Right lung (tissue), 5 donors: ENCODE data around the gene HIBCH. TPM values are rescaled to one million over a fixed set of nuclear protein-coding genes. Genes with fewer than 3 reads are reported as not detected.
A peak's percentile ranks its signal among the peaks of the same experiment; 100 is the strongest.
"Not testable (repeated sequence)": the region's sequence is repeated elsewhere in the genome, so short reads cannot be mapped to it uniquely, and the experiment has no call there.

ENCODE experiments used
- DNase-seq, 2 donors: peaks; one replicate each; pipeline ENCODE4 v3.0.0-alpha.2; 2013
- polyA plus RNA-seq, 5 donors: library from polyadenylated mRNA; unstranded; fragments of 120-200 nt; gene quantifications; one replicate each; pipeline versions ENCODE4 v1.2.1 to v1.2.3, GENCODE V29; 2013; ENCODE audit warnings: inconsistent platforms in 1 of 5, low replicate concordance in 1 of 5; ENCODE audit not compliant: insufficient read length in 5 of 5, insufficient read depth in 1 of 5

Gene HIBCH
- polyA plus RNA-seq, 5 donors = 50.4 to 89.4 (median 75.7) TPM

- no peak for DNase-seq
Measured at GRCh38 chr2:190256087-190256486, 63.5 kb downstream of the HIBCH start.

DNA sequence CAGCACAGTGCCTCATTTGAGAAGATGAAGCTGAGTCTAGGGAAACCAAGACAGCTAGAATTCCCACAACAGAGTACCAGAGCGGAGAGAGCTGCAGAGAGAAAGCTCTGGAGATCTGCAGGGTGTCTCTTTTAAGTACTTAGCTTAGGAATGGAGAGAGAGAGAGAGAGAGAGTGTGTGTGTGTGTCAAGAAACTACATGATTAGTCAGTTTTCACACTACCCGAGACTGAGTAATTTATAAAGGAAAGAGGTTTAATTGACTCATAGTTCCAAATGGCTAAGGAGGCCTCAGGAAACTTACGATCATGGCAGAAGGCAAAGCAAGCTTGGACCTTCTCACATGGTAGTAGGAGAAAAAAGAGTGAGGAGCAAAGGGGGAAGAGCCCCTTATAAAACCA is 64.0 kb downstream of the HIBCH start:
- no peak for DNase-seq

DNA sequence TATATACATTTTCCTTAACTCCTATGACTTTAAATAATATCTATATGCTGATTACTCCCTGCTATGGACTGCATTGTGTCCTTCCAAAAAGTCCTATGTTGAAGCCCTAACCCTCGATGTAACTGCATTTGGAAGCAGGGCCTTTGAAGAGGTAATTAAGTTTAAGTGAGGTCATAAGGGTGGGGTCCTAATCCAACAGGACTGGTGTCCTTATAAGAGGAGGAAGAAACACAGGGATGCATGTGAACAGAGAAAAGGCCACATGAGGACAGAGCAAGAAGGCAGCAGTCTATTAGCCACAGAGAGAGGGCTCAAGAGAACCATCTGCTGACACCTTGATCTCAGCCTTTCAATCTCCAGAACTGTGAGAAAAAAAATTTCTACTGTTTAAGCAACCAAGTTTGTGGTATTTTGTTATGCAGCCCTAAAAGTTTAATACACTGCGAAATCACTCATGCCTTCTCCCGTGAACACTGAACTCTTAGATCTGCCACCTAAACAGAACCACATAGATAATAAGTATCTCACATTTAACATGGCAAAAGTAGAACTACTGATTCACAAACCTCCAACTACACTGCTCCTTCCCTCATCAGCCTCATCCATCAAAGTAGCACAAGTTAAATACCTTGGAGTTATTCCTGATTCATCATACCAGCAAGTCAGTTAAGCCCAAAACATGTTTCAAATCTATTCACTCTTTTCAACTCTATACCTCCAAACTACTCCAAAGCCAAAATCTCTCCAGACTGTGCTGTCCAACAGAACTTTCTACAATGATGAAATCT is 65.4 kb downstream of the HIBCH start:
- DNase-seq = no peak

- DNase-seq = no peak
Measured at GRCh38 chr2:190250421-190250820, 69.2 kb downstream of the HIBCH start.

DNA sequence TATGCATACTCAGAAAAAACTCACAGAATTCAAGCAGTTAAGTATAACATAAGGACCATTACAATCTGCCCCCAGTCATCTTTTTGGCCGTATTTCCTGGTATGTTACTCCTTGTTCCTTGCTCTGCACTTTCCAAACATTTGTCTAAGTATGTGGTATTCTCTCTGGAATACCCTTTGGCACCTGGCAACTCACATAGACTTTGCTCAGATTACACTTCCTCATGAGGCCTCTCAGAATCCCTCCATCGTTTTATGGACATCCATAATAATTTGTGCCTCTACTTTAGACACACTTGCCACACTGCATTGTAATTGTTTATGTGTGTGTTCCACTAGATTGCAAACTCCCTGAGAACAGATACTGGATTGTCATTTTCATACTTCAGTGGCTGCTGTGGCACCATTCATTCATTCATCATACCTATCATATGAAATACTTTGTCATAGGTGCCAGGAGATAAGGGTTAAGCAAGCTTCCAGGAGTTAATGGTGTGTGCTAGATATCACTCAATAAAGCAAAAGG is 84.0 kb downstream of the HIBCH start:
- no peak for DNase-seq

- DNase-seq = no peak
Measured at GRCh38 chr2:190235101-190235500, 84.5 kb downstream of the HIBCH start.

DNA sequence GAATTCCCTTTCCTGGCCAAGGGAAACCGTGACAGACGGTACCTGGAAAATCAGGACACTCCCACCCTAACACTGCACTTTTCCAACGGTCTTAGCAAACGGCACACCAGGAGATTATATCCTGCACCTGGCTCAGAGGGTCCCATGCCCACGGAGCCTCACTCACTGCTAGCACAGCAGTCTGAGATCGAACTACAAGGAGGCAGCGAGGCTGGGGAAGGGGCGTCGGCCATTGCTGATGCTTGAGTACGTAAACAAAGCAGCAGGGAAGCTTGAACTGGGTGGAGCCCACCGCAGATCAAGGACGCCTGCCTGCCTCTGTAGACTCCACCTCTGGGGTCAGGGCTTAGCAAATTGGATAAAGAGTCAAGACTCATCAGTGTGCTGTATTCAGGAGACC is 95.6 kb downstream of the HIBCH start:
- not testable (repeated sequence) for DNase-seq

GRCh38 chr2:190222745-190223144 is 96.9 kb downstream of the HIBCH start:
- DNase-seq = not testable (repeated sequence)

- DNase-seq = no peak
Measured at GRCh38 chr2:190221429-190221828, 98.2 kb downstream of the HIBCH start.

DNA sequence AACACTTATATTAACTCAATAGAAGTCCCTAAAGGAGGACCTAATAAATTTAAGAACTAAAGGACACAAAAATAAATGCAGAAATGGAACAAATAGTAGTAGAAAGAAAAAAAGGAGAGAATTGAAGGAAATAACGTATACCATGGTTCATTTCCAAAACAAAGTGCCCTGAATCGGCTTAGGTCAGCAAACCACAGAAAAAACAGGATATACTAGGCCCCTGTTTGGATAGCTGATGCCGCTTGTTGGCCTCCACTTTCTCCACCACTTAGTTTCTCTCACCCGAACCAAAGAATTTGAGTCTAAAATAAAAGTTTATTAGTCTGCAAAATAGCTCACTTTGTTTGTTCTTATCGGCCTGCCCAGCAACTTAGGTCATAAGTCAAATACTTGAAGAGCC is 100.4 kb downstream of the HIBCH start:
- DNase-seq = no peak

DNA sequence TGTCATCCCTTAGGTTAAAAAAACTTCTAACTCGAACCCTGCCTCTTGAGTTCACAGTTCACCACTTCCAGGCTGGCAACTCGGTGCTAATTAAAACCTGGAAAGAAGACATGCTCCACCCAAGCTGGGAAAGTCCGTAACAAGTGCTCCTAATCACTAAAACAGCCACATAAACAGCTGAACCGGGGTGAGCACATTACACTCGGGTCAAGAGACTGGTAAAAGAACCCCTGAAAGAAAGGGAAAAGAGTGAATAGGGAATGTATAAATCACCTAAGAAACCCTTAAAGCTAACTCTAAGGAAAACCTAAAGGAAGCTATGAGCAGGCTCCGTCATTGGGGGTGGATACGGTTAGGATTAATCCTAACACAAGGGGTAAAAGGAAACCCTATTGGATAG is 102.0 kb downstream of the HIBCH start:
- DNase-seq = no peak

DNA sequence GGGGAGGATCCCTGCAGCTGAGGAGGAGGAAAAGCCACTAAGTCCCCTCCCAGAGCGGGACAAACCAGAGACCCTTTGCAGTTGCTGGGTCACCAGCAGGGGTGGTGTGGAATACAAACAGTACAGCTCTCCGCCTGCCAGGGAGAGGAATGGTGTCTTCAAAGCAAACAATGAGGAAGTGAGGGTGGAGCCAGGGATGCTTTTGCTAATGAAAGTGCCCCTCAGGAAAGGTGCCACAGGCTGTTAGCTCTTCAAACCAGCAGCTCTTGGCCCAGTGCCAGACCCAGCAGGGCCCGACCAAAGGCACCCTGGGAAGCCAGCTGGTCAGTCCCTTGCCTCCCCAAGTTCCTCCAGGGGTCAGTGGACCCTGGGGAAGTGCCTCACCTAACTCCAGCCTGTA is 102.8 kb downstream of the HIBCH start:
- no peak for DNase-seq

GRCh38 chr2:190215620-190216019 is 104.0 kb downstream of the HIBCH start:
- DNase-seq = no peak

GRCh38 chr2:190214426-190215194 is 105.0 kb downstream of the HIBCH start:
- peak in 1 of 2 donors; percentile 16 for DNase-seq

DNA sequence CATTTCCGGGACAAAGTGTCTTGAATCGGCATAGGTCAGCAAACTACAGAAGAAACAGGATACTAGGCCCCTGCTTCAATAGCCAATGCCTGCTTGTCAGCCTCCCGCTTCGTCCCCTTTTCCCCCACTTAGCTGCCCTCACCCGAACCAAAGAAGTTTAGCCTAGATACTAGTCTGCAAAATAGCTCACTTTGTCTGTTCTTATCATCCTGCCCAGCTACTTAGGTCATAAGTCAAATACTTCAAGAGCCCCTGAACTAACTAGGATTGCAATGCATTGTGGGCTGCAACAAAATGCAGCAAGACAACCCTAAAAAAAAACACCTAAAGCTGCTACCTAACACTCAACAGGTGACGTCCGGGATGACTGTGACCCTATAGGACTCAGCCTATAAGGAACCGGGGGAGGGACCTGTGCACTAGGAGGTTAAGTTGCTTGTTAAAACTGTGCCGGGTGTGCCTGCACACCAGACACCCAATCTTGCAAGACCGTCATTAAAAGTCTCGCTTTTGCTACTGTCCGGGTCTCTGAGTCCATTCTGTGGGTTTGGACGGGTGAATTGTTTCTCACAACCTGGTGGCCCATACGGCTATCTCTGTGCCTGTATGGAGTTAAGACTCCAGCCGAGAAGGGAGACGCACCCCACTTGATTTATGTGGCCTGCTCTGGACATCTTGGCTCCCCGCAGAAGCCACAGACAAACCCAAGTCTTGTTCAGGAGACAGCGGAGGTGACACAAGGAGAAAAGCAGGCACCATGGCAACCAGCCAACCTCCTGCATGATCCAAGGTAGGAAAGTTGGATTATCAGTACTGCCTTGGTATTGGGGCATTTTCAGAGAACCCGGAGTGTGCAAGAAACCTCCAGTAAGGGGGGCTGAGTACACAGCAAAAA is 105.9 kb downstream of the HIBCH start:
- peak in 1 of 2 donors; percentile 24 for DNase-seq

- DNase-seq = no peak
Measured at GRCh38 chr2:190210471-190210870, 109.2 kb downstream of the HIBCH start.

DNA sequence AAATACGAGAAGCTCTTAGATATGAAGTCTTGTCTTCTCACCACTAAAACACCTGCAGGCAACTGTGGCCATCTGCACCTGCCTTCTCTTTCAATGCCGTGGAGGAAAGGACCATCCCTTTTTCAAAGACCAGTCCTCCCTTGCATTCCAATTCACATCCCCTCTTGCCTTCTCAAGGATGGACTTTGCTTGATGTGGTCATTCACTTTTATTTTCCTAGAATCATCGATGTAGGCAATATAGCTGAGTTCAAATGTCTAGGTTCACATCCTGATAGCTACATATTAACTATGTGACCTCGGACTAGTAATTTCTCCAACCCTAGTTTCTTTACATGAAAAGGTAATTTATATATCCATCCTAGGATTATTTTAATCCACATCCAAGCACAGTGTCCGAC is 110.1 kb downstream of the HIBCH start:
- DNase-seq = no peak

DNA sequence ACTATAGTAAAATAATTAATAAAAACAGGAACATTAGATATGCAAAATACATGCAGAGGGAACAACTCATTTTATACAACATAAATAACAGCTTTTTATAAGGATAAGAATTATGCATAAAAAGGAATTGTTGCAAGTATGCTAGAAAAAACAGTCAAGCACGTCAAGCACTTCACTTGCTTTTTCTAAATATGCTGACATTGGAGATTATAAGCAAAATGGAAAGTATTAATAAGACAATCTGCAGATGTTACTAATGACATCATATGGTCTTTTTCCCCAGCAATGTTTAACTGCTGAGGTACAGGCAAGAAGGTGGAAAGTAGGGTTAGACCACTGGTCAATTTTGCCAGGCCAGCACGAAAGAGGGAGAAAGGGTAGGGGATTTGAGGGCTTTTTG is 111.7 kb downstream of the HIBCH start:
- DNase-seq = no peak

DNA sequence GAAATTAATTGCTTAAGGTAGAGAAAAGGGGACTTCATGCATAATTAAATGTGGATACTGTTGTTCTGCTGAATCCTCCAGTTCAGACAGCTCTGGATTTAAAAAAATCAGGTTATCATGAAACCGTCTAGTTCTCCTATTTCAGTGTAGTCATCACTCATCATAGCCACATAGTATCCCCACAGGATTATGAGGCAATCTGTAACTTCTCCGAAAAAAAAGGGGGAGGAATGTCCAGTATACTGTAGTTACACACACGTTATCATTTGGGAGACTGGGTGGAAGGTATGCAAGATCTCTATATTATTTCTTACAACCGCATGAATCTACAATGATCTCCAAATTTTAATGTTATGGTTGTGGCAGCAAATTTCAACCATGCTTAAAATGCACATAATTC is 114.0 kb downstream of the HIBCH start:
- no peak for DNase-seq

DNA sequence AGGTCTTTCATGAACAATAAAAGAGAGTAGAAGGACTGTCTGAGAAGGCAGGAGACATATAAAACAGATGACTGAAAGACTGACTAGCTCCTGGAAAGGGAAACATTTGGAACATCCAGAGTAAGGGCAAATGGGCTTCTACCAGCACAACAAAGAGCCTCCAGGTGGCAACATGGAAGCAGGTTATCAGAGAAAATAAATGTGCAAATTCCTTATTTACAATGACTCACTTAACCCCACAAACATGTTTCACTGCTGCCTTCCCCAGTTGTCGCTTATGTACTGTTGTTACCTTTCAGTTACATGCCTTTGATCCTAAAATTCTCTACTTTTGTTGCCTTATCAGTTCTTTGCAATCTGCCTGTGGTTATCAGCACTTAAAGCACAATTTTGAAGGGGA is 117.0 kb downstream of the HIBCH start:
- DNase-seq = no peak

- DNase-seq = no peak
Measured at GRCh38 chr2:190202018-190202417, 117.6 kb downstream of the HIBCH start.

GRCh38 chr2:190200603-190201002 is 119.0 kb downstream of the HIBCH start:
- DNase-seq = no peak
